K562 (cell line): ENCODE measurements around the gene TESMIN.

ENCODE experiments used
- MAFK ChIP-seq: IDR thresholded peaks from 2 replicates; pipeline ENCODE4 v1.6.1; 2011; ENCODE audit warnings: low read length, improper control_type of control experiment
- TF ChIP-seq, protein P1 (sequence below): fragments of 250-450 bp; sonication (Bioruptor Pico); IDR thresholded peaks from 2 replicates; pipeline ENCODE4 v1.5.0; 2021
- TF ChIP-seq, protein P2 (sequence below): fragments of 450-650 bp; IDR thresholded peaks from 2 replicates; pipeline ENCODE4 v1.6.1; 2016; ENCODE audit warnings: mild to moderate bottlenecking
- TF ChIP-seq, protein P3 (sequence below): fragments of 450-650 bp; formaldehyde crosslinking; IDR thresholded peaks from 2 replicates; pipeline ENCODE4 v1.4.0; 2022; ENCODE audit warnings: mild to moderate bottlenecking, moderate library complexity

DNA sequence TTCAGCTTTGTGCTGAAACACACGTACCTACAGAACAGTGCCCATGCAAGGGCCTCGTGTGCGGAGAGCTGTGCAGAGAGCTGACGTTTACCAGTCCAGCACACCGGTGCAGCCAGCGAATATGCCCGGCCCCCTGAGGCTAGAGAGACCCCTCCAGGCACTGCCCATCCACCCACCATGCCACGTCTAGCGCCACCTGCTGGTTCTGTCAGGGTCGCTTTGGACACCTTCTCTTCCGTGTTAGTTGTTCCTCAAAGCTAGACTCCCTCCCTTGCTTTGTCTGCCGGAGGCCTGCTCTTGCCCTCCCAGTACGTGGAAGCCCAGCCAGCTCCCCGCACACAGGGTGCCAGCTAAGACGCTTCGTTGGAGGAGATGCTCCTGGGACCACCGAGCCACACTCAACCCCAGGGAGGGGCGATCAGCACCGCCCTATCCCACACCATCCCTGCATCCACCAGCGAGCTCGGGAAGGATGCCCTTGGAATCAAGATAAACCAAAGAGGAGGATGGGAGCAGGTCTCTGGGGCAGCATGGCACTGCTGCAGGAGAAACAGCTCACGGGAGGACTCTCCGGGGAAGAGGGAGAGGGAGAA lies 47.0 kb upstream of the TESMIN start:
- TF ChIP-seq, protein P1, sequence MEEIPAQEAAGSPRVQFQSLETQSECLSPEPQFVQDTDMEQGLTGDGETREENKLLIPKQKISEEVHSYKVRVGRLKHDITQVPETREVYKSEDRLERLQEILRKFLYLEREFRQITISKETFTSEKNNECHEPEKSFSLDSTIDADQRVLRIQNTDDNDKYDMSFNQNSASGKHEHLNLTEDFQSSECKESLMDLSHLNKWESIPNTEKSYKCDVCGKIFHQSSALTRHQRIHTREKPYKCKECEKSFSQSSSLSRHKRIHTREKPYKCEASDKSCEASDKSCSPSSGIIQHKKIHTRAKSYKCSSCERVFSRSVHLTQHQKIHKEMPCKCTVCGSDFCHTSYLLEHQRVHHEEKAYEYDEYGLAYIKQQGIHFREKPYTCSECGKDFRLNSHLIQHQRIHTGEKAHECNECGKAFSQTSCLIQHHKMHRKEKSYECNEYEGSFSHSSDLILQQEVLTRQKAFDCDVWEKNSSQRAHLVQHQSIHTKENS (CRISPR knock-in tag): no peak
- TF ChIP-seq, protein P2, sequence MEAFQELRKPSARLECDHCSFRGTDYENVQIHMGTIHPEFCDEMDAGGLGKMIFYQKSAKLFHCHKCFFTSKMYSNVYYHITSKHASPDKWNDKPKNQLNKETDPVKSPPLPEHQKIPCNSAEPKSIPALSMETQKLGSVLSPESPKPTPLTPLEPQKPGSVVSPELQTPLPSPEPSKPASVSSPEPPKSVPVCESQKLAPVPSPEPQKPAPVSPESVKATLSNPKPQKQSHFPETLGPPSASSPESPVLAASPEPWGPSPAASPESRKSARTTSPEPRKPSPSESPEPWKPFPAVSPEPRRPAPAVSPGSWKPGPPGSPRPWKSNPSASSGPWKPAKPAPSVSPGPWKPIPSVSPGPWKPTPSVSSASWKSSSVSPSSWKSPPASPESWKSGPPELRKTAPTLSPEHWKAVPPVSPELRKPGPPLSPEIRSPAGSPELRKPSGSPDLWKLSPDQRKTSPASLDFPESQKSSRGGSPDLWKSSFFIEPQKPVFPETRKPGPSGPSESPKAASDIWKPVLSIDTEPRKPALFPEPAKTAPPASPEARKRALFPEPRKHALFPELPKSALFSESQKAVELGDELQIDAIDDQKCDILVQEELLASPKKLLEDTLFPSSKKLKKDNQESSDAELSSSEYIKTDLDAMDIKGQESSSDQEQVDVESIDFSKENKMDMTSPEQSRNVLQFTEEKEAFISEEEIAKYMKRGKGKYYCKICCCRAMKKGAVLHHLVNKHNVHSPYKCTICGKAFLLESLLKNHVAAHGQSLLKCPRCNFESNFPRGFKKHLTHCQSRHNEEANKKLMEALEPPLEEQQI: no peak
- TF ChIP-seq MAFK: no peak
- TF ChIP-seq, protein P3, sequence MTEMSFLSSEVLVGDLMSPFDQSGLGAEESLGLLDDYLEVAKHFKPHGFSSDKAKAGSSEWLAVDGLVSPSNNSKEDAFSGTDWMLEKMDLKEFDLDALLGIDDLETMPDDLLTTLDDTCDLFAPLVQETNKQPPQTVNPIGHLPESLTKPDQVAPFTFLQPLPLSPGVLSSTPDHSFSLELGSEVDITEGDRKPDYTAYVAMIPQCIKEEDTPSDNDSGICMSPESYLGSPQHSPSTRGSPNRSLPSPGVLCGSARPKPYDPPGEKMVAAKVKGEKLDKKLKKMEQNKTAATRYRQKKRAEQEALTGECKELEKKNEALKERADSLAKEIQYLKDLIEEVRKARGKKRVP (CRISPR knock-in tag): no peak
